GM12891 (cell line): ENCODE results near the gene THAP3.
A peak's percentile ranks its signal among the peaks of the same experiment; 100 is the strongest.
"Not testable (repeated sequence)": the region's sequence is repeated elsewhere in the genome, so short reads cannot be mapped to it uniquely, and the experiment has no call there.

ENCODE experiments used
- DNase-seq: peaks from one replicate; pipeline ENCODE4 v3.0.0; 2011; ENCODE audit warnings: low spot score; ENCODE audit not compliant: insufficient read length
- FAIRE-seq: peaks from 2 replicates; lab custom pipeline; 2011; peaks lifted over from hg19 to GRCh38; lab: Jason Lieb, UNC
- PAX5 ChIP-seq: IDR thresholded peaks from 2 replicates; pipeline ENCODE4 v1.6.1; 2011; ENCODE audit warnings: low read length, moderate library complexity, mild to moderate bottlenecking; ENCODE audit not compliant: insufficient read depth, severe bottlenecking
- POLR2A ChIP-seq: IDR thresholded peaks from 2 replicates; pipeline ENCODE4 v1.6.1; 2011; ENCODE audit warnings: low read depth, low read length, control low read depth
- POLR2AphosphoS5 ChIP-seq: IDR thresholded peaks from 2 replicates; pipeline ENCODE4 v1.6.1; 2011; ENCODE audit warnings: low read depth, low read length, control low read depth
- POU2F2 ChIP-seq: IDR thresholded peaks from 2 replicates; pipeline ENCODE4 v1.6.1; 2011; ENCODE audit warnings: low read depth, mild to moderate bottlenecking, control low read depth, low read length, moderate library complexity
- SPI1 ChIP-seq: IDR thresholded peaks from 2 replicates; pipeline ENCODE4 v1.6.1; 2011; ENCODE audit warnings: low read depth, low read length, control low read depth
- TAF1 ChIP-seq: IDR thresholded peaks from 2 replicates; pipeline ENCODE4 v1.6.1; 2011; ENCODE audit warnings: low read depth, low read length, control low read depth

THAP3 gene

DNA sequence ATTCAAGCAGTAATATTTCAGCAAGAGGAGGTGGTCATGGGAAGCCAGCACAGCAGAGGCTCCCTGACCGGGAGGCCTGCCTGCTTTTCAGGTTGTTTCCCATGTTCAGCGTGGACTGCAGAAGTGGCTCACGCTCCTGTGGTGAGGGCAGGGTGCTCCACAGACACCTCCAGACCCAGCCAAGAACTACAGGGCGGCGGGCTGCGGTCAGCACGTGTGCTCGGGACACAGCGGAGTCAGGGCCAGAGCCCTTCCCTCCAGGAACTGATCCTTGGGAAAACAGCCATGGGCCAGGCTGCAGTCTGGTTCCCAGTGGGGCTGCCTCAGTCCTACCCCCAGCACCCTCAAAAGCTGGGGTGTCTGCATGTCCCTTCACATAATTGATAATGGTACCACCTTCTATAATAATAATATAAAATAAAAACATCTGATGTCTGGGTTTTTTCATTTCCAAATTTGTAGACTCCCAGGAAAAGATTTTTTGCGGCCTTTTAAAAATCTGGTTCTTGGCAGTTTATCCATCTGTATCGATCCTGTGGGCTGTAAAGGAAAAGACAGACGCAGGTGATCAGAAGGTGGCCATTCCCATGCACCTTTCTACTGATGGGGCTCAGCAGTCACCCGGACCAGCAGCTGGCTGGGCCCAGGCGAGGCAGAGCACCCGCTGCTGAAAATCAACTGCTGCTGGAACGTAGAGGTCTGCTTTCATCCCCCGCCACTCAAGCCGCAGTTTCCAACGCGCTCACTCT lies 10.7 kb downstream of the THAP3 start:
- DNase-seq (no peak), FAIRE-seq (no peak)
- TF ChIP-seq PAX5 (no peak), POU2F2 (no peak)

DNA sequence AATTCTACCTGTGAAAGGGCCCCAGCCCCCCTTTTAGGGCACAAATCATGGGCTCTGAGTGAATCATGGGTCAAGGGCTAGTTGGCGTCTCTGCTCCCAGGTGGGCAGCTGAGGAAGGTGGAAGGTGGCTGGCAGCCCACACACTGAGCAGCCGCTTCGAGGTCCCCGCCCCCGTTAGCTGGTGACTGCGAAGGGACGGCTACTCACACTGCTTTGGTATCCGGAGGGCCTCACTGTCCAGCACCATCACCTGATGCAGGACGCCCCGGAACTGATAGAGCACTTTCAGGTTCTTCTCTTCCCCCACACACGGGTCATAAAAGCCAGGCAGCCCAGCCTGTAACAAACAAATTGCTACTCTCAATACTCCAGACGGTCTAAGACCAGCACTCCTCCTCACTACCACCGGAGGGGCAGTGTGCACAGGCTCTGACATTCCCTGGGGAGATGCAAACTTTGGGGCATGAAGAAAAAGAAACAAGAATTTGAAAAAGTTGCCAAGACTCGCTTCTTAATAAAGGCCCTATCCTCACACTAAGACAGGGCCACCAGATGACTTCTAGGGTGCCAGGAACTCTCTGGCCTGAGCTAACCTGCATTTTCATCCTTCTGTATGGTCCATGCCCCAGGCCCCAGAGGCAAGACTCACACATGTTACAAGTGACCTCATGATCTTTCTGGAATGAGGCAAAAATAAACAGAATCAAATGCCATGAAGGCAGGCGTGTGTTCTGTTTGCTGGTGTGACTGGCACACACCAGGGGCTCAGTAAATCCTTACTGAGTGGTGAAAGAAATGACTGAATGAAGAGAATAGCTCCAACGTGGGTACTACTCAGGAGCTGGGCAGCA lies 11.5 kb downstream of the THAP3 start:
- TF ChIP-seq TAF1 (no peak), POLR2AphosphoS5 (no peak), SPI1 (no peak), PAX5 (no peak), POLR2A (no peak), POU2F2 (no peak)
- FAIRE-seq, result no peak
- DNase-seq, result no peak

DNA sequence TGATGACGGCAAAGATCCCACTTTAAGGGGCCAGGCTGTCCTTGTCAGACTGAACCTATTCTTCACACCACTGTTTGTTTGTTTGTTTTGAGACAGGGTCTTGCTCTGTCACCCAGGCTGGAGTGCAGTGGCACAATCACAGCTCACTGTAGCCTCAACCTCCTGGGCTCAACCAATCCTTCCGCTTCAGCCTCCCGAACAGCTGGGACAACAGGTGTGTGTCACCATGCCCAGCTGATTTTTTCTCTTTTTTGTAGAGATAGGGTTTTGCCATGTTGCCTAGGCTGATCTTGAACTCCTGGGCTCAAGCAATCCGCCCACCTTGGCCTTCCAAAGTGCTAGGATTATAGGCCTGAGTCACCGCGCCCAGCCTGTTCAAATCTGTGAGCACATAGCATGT lies 12.1 kb downstream of the THAP3 start:
- not testable (repeated sequence) for DNase-seq, FAIRE-seq

- DNase-seq (no peak), FAIRE-seq (no peak)
- TF ChIP-seq POLR2AphosphoS5, result no peak
- TF ChIP-seq POLR2A, result no peak
Observed at GRCh38 chr1:6637770-6638169, 13.1 kb downstream of the THAP3 start.

GRCh38 chr1:6638226-6638625 lies 13.6 kb downstream of the THAP3 start:
- TF ChIP-seq PAX5, result no peak
- TF ChIP-seq POLR2A, result no peak
- no peak for TF ChIP-seq SPI1
- TF ChIP-seq POU2F2, result no peak
- TF ChIP-seq POLR2AphosphoS5, result no peak
- TF ChIP-seq TAF1, result no peak
- FAIRE-seq (no peak), DNase-seq (no peak)

DNA sequence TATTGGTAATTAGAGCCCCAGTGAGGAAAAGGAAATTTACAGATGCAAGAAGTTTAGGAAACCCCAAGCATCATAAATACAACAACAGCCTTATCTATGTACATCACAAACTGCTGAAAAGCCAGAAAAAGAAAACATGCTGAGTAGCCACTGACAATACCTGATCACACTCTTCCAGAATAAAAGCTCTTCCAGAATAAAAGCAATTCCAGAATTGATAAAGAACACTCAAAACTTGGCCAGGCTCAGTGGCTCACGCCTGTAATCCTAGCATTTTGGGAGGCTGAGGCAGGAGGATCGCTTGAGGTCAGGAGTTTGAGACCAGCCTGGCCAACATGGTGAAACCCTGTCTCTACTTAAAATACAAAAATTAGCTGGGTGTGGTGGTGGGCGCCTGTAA lies 16.2 kb downstream of the THAP3 start:
- not testable (repeated sequence) for FAIRE-seq, DNase-seq

- no peak for FAIRE-seq
- TF ChIP-seq POLR2AphosphoS5 (no peak), SPI1 (no peak), TAF1 (no peak), POU2F2 (no peak), PAX5 (no peak), POLR2A (no peak)
- DNase-seq, result no peak
Observed at GRCh38 chr1:6645018-6645417, 20.4 kb downstream of the THAP3 start.

DNA sequence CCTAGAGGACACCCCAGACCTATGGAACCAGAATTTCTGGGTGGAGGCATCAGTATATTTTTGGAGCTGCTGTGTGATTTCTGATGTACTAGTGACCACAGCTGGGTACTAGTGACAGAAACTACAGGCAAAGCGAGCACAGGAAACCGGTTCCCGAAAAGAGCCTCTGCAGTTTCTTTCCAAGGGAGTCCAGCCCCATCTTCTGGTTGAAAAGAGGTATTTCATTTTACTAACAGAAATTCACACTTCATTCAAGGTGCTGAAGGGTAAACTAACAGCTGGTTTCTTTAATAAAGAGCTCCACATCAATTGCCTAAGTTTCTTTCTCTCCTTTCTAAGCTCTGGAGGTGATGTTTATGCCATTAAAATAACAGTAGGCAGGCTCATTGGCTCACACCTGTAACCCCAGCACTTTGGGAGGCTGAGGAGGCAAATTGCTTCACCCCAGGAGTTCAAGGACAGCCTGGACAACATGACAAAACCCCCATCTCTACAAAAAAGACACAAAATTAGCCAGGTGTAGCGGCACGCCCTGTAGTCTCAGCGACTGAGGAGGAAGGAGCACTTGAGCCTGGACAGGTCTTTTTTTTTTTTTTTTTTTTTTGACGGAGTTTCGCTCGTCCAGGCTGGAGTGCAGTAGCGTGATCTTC lies 22.0 kb downstream of the THAP3 start:
- TF ChIP-seq POLR2A (no peak), TAF1 (no peak), POU2F2 (no peak), SPI1 (no peak), POLR2AphosphoS5 (no peak), PAX5 (no peak)
- DNase-seq, result peak; percentile 55
- FAIRE-seq, result no peak

DNA sequence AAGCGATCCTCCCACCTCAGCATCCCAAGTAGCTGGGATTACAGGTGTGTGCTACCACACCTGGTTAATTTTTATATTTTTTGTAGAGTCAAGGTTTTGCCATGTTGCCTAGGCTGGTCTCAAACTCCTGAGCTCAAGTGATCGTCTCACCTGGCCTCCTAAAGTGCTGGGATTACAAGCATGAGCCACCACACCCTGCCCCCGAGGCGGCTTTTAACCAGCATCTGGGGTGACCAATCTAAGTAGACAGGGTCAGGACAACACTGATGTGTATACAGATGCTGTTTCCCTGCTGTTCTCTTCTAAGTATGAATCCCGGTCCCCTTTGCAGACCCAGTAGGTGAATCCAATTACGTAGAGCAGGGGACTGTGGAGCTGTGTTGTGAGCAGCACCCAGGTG lies 23.9 kb downstream of the THAP3 start:
- DNase-seq (no peak), FAIRE-seq (no peak)
- TF ChIP-seq PAX5, result no peak
- TF ChIP-seq POLR2A, result no peak
- TF ChIP-seq POLR2AphosphoS5, result no peak
- no peak for TF ChIP-seq POU2F2
- no peak for TF ChIP-seq SPI1
- TF ChIP-seq TAF1, result no peak

DNA sequence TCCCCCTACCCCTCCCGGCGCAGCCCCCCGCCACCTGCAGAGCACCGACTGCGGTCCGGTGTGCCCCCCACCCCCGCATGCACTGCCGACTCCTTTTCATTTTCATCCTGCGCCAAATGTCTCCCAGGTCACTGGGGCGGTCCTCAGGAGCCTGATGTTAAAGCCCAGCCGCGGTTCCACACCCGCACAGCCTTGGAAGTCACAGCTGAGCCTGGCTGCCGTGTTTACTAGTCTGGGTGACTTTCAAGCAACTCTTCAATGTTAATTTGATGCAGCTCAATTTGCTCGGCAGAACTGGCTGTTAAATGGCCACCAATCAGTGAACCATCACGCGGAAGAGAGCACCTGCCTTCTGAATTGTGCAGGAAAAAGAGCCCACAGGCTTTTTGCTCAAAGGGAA lies 27.2 kb downstream of the THAP3 start:
- FAIRE-seq (no peak), DNase-seq (no peak)
- no peak for TF ChIP-seq PAX5
- no peak for TF ChIP-seq TAF1
- no peak for TF ChIP-seq POLR2AphosphoS5
- TF ChIP-seq POLR2A, result no peak
- no peak for TF ChIP-seq SPI1
- no peak for TF ChIP-seq POU2F2

DNA sequence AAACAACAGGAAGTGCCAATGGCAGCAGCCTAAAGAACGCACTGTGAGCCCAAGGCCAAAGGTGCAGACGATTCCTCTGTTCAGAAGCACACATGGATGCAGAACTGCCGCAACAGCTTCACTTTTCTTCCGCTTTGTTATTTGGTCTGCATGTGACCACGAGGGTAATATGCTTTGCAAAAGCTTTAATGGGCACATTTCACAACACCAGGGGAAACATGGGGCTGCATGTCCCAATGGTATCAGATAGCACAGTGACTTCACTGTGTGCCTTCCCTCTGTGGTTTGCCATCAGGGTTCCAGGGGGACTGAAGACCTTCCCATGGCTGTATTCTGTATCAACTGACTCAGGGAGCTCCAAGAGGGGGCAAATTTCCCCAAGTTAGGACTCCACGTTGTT lies 28.3 kb downstream of the THAP3 start:
- no peak for FAIRE-seq
- DNase-seq, result no peak
- TF ChIP-seq TAF1, result no peak
- no peak for TF ChIP-seq POLR2A
- no peak for TF ChIP-seq POLR2AphosphoS5
- no peak for TF ChIP-seq SPI1
- no peak for TF ChIP-seq PAX5
- TF ChIP-seq POU2F2, result no peak
